Measurements from ENCODE around the gene SDHB. TPM values are rescaled to one million over a fixed set of nuclear protein-coding genes. Genes with fewer than 3 reads are reported as not detected.

Gene SDHB
- total and polyA plus RNA-seq, 10 of the 15 experiments (the other 5 are each of a cell fraction or from before 2014, with no cell fraction given) = 101 to 319 (median 188) TPM

DNA sequence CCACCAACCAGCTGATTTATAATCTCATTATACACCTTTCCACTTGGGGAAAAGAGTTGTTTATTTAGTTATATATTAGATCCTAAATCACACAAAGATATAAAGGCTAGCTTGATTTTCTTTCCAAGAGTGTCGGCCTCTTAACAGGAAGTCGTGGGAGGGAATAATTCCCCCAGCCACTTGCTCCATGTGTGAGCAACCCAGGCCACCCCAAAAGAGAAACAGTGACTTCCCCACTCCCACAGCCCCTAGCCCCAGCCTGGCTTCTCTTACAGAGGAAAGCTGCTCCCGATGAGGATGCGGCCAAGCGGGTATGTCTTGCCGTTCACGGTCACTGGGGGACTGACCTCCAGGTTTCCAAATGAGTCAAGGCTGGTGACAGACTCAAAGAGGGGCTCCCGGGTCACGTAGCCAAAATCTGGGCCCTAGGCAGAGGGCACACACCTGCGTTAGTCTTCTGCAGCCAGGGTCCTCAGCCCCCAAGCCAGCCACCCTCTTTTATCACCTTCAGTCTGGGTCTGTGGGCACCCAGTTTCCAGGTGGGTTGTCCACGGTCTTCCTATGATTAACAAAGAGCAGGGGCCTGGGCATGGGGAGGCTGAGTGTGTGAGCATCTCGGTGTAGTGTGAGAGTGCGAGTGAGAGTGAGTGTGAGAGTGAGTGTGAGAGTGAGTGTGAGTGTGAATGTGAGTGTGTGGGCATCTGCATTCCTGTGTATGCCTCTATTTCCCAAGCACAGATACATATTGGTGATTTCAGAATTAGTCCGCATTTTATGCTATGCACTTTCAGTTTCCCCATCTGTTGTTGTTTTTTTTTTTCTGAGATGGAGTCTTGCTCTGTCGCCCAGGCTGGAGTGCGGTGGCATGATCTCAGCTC is 25.4 kb upstream of the SDHB start:
- POLR2A ChIA-PET = interaction anchor here (0.7 kb wide), 1 partner anchor 39 kb away, joined by 3 read pairs; no protein-coding TSS in a partner anchor
- BruUV-seq (replicated peaks) = no TSS peak

DNA sequence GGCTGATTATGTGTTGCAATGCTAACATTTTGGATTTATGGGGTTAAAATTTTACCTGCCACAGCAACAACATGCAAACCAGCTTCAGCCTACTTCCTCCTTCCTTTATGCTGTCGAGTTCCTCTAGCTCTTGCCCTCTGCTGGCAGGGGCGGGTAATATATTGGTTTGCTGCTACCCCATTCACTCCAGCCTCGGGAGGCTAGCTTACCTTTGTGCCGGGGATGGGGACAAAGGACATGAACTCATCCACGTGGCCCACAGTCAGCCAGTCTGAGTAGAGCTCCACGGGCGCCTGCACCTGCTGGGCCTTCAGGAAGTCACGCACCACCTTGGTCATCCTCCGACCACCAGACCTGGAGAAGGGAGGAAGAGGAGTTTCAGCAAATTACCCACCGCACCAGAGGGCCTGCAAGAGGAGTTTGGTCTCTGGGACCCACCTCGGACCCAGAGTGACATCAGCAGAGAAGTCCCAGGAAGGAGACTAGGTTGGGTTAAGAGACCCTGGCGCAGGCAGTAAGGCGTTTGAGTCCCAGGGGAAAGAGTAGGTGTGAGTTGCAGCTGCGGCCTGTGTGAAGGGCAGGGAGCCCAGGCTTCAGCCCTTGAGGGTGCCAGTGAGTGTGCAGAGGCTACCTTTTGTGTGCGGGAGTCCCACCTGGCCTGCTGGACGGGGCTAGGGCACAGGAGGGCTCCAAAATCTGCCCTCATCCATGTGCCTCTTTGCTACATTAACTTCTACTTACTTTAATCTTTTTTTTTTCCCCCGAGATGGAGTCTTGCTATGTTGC is 21.8 kb upstream of the SDHB start:
- ATAC-seq = peak; percentile 92
- TF ChIP-seq CEBPB (IDR thresholded peaks at IDR 0.05; ENCODE audit: borderline replicate concordance in 1 of 2, low read depth in 2 of 2, low read length in 2 of 2) (no peak), CBFB (IDR thresholded peaks at IDR 0.05; ENCODE audit: low read depth) (no peak), DPF2 (IDR thresholded peaks at IDR 0.05) (no peak), ZNF384 (IDR thresholded peaks at IDR 0.05; ENCODE audit: borderline replicate concordance, low read depth, low read length) (no peak), NFYB (IDR thresholded peaks at IDR 0.05; ENCODE audit: insufficient read depth, low read depth, low read length) (no peak), E2F4 (IDR thresholded peaks at IDR 0.05; ENCODE audit: low read depth, low read length) (no peak), RFX5 (IDR thresholded peaks at IDR 0.05; ENCODE audit: low read depth, low read length) (no peak)
- TF ChIP-seq, protein P1, sequence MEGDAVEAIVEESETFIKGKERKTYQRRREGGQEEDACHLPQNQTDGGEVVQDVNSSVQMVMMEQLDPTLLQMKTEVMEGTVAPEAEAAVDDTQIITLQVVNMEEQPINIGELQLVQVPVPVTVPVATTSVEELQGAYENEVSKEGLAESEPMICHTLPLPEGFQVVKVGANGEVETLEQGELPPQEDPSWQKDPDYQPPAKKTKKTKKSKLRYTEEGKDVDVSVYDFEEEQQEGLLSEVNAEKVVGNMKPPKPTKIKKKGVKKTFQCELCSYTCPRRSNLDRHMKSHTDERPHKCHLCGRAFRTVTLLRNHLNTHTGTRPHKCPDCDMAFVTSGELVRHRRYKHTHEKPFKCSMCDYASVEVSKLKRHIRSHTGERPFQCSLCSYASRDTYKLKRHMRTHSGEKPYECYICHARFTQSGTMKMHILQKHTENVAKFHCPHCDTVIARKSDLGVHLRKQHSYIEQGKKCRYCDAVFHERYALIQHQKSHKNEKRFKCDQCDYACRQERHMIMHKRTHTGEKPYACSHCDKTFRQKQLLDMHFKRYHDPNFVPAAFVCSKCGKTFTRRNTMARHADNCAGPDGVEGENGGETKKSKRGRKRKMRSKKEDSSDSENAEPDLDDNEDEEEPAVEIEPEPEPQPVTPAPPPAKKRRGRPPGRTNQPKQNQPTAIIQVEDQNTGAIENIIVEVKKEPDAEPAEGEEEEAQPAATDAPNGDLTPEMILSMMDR (IDR thresholded peaks at IDR 0.05 in 2 of 3, conservative IDR thresholded peaks at IDR 0.05 in 1 of 3; ENCODE audit: control insufficient read depth in 2 of 3, extremely low read depth in 1 of 3, insufficient read depth in 1 of 3, low read depth in 3 of 3, low read length in 3 of 3) = peak; percentile 1 to 65 (median 41); a peak in 3 of 6 replicates

More for the DNA sequence above, 25.4 kb upstream of the SDHB start:
- DNase-seq (ENCODE audit: low read depth, low spot score) (no peak), ATAC-seq (peak; percentile 37), FAIRE-seq (no peak)
- Histone ChIP-seq H3K4me3 (no peak overlapping the region), H3K4me1 (ENCODE audit: control insufficient read depth, insufficient read depth, low read length) (peaks cover 14% of the 10 kb centered on the region), H3K4me2 (ENCODE audit: control insufficient read depth, insufficient read depth) (peak overlapping the region; percentile 33; the same call in 1 of the 2 replicates), H3K27me3 (replicated peaks in 1 of 2; ENCODE audit: control insufficient read depth in 2 of 2, insufficient read depth in 2 of 2, low read length in 1 of 2) (no peaks in the 10 kb centered on the region), H3K79me2 (ENCODE audit: control insufficient read depth, insufficient read depth, low read length) (no peaks in the 10 kb centered on the region), H3K9me3 (replicated peaks; ENCODE audit: control insufficient read depth, insufficient read depth, low read length) (no peaks in the 10 kb centered on the region; the same call in 2 of the 3 replicates), H3K36me3 (ENCODE audit: control insufficient read depth in 2 of 2, insufficient read depth in 2 of 2, low read length in 1 of 2) (no peaks in the 10 kb centered on the region), H2AFZ (ENCODE audit: control insufficient read depth, low read depth, low read length) (peak overlapping the region; percentile 12; the same call in 1 of the 2 replicates), H4K20me1 (ENCODE audit: control insufficient read depth, insufficient read depth) (no peaks in the 10 kb centered on the region), H3K27ac (ENCODE audit: control insufficient read depth, insufficient read depth) (no peak overlapping the region), H3K9ac (ENCODE audit: control insufficient read depth, insufficient read depth, low read length) (no peak overlapping the region)
- CTCF ChIA-PET = interaction anchor here (0.7 to 1.2 kb wide), 4 partner anchors 12 to 60 kb away, joined by 3 read pairs; no protein-coding TSS in a partner anchor
- SMC1A ChIA-PET (ENCODE audit: uncharacterized antibody, unreplicated experiment) = interaction anchor here (0.6 to 1.0 kb wide), 2 partner anchors 15 to 312 kb away, joined by 3 read pairs; no protein-coding TSS in a partner anchor
- intact Hi-C loops (cut with micrococcal nuclease; ENCODE audit: unreplicated experiment) = loop anchor here (5.0 kb wide), 1 partner anchor 38 kb away; the partner anchor contains the start of gene PADI2
- 54% methylated on average over 16 of the region's 16 CpGs for WGBS (ENCODE audit: insufficient coverage, insufficient replicate concordance, low lambda C conversion rate, missing lambda C conversion rate)
- RAD21 ChIA-PET (ENCODE audit: unreplicated experiment) = interaction anchor here (1.3 kb wide), 1 partner anchor 43 kb away, joined by 3 read pairs; no protein-coding TSS in a partner anchor
- in situ Hi-C loops (cut with MboI) = no loop called here
- no peak for TF ChIP-seq NBN (IDR thresholded peaks at IDR 0.05)
- TF ChIP-seq NR2F1 (conservative IDR thresholded peaks at IDR 0.05) = peak; percentile 85
- TF ChIP-seq IKZF1 (conservative IDR thresholded peaks at IDR 0.05) = 0 out of 2 replicates have a peak, but pooled peaks have one; percentile 27

More for the DNA sequence above, 21.8 kb upstream of the SDHB start:
- no peaks in the 10 kb centered on the region for H3K36me3 ChIP-seq (ENCODE audit: control insufficient read depth in 2 of 2, insufficient read depth in 2 of 2, low read length in 1 of 2)
- ChIA-PET CTCF (interaction anchor here (0.6 to 2.1 kb wide), 7 partner anchors 10 to 200 kb away, joined by 3 to 16 read pairs (median 3); no protein-coding TSS in a partner anchor), SMC1A (ENCODE audit: uncharacterized antibody, unreplicated experiment) (interaction anchor here (1.0 to 1.4 kb wide), 3 partner anchors 15 to 46 kb away, joined by 4 to 6 read pairs (median 4); no protein-coding TSS in a partner anchor), POLR2A (interaction anchor here (1.1 kb wide), 1 partner anchor 45 kb away, joined by 6 read pairs; no protein-coding TSS in a partner anchor), RAD21 (ENCODE audit: unreplicated experiment) (interaction anchor here (0.6 to 1.2 kb wide), 5 partner anchors 13 to 451 kb away, joined by 3 to 5 read pairs (median 4); partner anchors contain the start of gene PADI2)
- 37% methylated on average over 16 of the region's 17 CpGs for WGBS (ENCODE audit: insufficient coverage, insufficient replicate concordance, low lambda C conversion rate, missing lambda C conversion rate)
- no TSS peak for BruUV-seq (replicated peaks)
- peaks cover 5% of the 10 kb centered on the region for H3K4me1 ChIP-seq (ENCODE audit: control insufficient read depth, insufficient read depth, low read length)
- no peaks in the 10 kb centered on the region for H3K27me3 ChIP-seq (replicated peaks in 1 of 2; ENCODE audit: control insufficient read depth in 2 of 2, insufficient read depth in 2 of 2, low read length in 1 of 2)
- no peak overlapping the region for H3K4me2 ChIP-seq (ENCODE audit: control insufficient read depth, insufficient read depth)
- H3K27ac ChIP-seq (ENCODE audit: control insufficient read depth, insufficient read depth) = no peak overlapping the region
- H3K79me2 ChIP-seq (ENCODE audit: control insufficient read depth, insufficient read depth, low read length) = no peaks in the 10 kb centered on the region
- no peak overlapping the region for H3K4me3 ChIP-seq
- no peak overlapping the region for H3K9ac ChIP-seq (ENCODE audit: control insufficient read depth, insufficient read depth, low read length)
- H2AFZ ChIP-seq (ENCODE audit: control insufficient read depth, low read depth, low read length) = peak overlapping the region; percentile 58
- no peaks in the 10 kb centered on the region; the same call in 2 of the 3 replicates for H3K9me3 ChIP-seq (replicated peaks; ENCODE audit: control insufficient read depth, insufficient read depth, low read length)
- DNase-seq (ENCODE audit: low read depth, low spot score) = no peak
- peak; percentile 64 for FAIRE-seq
- intact Hi-C loops (cut with micrococcal nuclease; ENCODE audit: unreplicated experiment) = loop anchor here (5.0 kb wide), 1 partner anchor 42 kb away; the partner anchor contains the start of gene PADI2
- H4K20me1 ChIP-seq (ENCODE audit: control insufficient read depth, insufficient read depth) = no peaks in the 10 kb centered on the region
- in situ Hi-C loops (cut with MboI) = no loop called here

All from GM12878 (cell line).